NOMO-1 (cell line): Measurements from ENCODE around the gene CLEC10A.
A peak's percentile ranks its signal among the peaks of the same experiment; 100 is the strongest.

Experiments
- DNase-seq, 2 experiments: peaks; one replicate each; lab custom pipeline; 2025; ENCODE audit not compliant: unreplicated experiment in 2 of 2; lab: John Stamatoyannopoulos, UW

The CLEC10A gene

DNA sequence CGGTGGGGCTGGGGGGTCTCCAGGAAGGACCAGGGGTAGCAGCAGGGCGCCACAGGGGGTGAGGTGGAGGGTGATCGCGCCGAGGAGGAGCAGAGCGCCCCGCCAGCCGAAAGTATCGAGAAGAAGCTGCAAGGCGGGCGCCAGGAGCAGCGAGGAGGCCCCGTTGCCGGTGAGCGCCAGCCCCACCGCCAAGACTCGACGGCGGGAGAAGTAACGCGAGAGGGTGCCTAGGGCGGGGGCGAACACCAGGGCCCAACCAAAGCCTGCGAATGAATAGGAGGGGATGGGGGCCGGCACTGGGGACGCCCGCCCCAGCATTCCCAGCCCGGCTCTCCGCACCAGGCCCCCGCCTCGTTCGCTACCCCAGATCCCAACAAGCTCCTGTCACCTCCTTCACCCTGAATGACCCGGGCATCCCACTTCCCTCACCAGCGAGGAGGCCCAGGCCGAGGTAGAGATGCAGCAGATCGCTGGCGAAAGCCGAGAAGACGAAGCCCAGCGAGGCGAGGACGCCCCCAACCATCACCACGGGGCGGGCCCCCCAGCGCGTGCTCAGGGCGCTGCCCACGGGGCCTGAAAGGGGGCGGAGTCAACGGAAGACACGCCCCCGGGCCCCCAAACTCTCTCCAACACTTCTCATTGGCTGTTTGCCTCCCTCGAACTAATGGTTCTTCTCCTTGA is 37.4 kb downstream of the CLEC10A start:
- DNase-seq: no peak

GRCh38 chr17:7041607-7042500 is 38.2 kb downstream of the CLEC10A start:
- DNase-seq: no peak

DNA sequence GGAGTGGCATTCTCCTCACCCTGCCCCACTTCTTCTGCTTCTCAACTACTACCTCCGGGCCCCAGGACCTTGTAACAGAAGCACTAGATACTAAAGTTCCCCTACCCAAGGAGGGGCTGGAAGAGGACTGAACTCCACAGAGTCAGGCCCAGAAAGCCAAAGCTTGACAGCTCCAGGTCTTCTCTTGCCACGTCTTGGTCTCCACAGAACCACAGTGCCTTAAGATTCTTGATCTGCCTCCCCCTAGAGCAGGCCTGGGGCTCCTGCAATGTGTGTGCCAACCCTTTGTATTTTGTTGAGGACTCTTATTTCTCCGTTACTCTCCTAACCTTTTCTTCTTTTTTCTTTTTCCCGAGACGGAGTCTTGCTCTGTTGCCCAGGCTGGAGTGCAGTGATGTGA is 40.2 kb downstream of the CLEC10A start:
- DNase-seq: no peak

DNA sequence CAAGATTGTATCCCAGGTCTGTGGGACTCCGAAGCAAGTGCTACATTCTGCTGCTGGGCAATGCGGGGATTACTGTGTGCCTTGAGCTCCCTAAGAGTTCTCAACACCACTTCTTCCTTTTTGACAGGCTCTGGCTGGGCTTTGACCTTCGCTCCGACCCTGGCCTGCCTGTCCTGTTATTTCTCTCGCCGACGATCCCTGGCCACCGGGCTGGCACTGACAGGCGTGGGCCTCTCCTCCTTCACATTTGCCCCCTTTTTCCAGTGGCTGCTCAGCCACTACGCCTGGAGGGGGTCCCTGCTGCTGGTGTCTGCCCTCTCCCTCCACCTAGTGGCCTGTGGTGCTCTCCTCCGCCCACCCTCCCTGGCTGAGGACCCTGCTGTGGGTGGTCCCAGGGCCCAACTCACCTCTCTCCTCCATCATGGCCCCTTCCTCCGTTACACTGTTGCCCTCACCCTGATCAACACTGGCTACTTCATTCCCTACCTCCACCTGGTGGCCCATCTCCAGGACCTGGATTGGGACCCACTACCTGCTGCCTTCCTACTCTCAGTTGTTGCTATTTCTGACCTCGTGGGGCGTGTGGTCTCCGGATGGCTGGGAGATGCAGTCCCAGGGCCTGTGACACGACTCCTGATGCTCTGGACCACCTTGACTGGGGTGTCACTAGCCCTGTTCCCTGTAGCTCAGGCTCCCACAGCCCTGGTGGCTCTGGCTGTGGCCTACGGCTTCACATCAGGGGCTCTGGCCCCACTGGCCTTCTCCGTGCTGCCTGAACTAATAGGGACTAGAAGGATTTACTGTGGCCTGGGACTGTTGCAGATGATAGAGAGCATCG is 41.8 kb downstream of the CLEC10A start:
- DNase-seq: no peak

- DNase-seq: peak; percentile 96 to 97
Observed at GRCh38 chr17:7035591-7036368, 44.3 kb downstream of the CLEC10A start, which contains the start of gene SLC16A13. Gene SLC16A13, plus strand, starts transcription at chr17:7036015. Its CDS starts 368 bp downstream, at chr17:7036383.

DNA sequence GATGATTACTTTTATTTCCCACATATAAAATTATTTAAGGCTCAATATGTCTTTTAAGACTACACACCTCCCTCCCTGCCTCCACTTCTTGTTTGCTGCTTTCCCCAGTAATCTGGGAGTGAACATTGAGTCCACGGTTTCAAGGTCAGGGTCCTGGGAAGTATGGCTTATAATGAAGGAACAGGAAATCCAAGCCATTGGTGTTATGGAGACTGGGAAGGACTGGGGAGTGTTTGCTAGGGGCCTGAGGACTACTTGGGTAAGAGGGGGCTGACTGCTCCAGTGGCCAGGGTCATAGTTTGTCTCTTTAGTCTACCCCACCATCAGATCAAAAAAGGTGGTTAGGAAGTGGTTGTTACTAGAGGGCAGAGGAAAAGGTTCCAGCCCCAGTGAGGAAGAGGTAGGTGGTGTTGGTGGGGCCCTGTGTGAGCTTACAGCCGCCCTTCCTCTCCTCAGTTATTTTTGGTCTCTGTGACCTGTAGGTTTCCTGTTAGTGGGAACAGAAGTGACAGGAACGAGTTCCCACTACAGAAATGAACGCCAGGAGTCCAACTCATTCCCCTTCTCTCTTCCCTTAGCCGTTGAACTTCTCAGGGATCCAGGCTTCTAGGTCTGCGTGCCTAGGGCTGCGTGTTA is 45.0 kb downstream of the CLEC10A start:
- peak; percentile 38 to 42 for DNase-seq

- DNase-seq: no peak
Observed at GRCh38 chr17:7029659-7030058, 50.4 kb downstream of the CLEC10A start.

DNA sequence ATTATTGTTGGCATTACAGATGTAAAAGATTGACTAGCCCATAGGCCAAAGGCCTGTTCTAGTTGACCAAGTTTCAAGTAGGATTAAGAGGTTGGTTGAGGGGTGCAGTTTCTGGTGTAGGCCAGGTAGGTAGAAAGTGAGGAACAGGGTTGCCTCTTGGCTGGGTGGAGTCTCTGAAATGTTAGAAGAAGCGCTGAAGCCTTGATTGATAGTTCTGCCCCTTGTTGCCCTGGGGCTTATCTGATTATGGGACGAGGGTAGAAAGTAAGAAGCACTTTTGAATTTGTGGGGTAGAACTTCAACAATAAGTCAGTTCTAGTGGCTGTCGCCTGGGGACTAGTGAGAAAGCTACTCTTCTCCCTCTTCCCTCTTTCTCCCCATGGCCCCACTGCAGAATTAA is 51.0 kb downstream of the CLEC10A start:
- no peak for DNase-seq

- no peak for DNase-seq
Observed at GRCh38 chr17:7027335-7027734, 52.7 kb downstream of the CLEC10A start.

GRCh38 chr17:7026471-7027115 is 53.5 kb downstream of the CLEC10A start:
- DNase-seq: no peak

DNA sequence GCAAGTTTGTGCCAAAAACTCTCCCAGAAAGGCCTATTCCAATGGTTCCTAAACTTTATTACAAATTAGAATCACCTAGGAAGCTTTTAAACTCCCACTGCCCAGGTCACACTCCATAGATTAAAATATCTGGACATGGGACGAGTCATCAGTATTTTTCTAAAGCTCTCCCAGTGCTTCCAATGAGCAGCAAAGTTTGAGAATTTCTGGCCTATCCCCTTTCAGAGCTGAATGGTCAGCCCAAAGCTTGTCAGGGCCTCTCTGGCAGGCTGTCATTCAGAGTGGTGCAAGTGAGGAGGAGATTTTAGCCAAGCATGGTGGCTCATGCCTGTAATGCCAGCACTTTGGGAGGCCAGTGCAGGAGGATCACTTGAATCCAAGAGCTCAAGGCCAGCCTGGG is 54.8 kb downstream of the CLEC10A start:
- DNase-seq: no peak
